H1 (cell line): Measurements from ENCODE around the gene BIVM. TPM values are rescaled to one million over a fixed set of nuclear protein-coding genes. Genes with fewer than 3 reads are reported as not detected.

Experiments
- BACH1 ChIP-seq: IDR thresholded peaks from 2 replicates; pipeline ENCODE4 v1.6.1; 2012; ENCODE audit warnings: low read length, improper control_type of control experiment
- CHD2 ChIP-seq: IDR thresholded peaks from 2 replicates; pipeline ENCODE4 v1.6.1; 2012; ENCODE audit warnings: low read length, improper control_type of control experiment
- CREB1 ChIP-seq: IDR thresholded peaks from 2 replicates; pipeline ENCODE4 v1.6.1; 2012; ENCODE audit warnings: inconsistent platforms
- CTCF ChIP-seq, 3 experiments: IDR thresholded peaks; 1 replicate in 2 of 3; 2 replicates in 1 of 3; pipeline versions ENCODE4 v1.5.1 to v1.6.1; 2011; ENCODE audit warnings: low read length in 3 of 3, mild to moderate bottlenecking in 3 of 3, inconsistent platforms in 2 of 3, low read depth in 1 of 3, moderate library complexity in 1 of 3; ENCODE audit not compliant: insufficient read depth in 1 of 3; ENCODE audit errors: control extremely low read depth in 1 of 3
- E2F6 ChIP-seq: IDR thresholded peaks from 2 replicates; pipeline ENCODE4 v1.6.1; 2012; ENCODE audit warnings: inconsistent platforms
- EGR1 ChIP-seq: IDR thresholded peaks from 2 replicates; pipeline ENCODE4 v1.6.1; 2011; ENCODE audit warnings: low read depth, low read length, borderline replicate concordance
- JUND ChIP-seq: IDR thresholded peaks from 2 replicates; pipeline ENCODE4 v1.6.1; 2011; ENCODE audit warnings: mild to moderate bottlenecking, improper control_type of control experiment, low read length
- KDM5A ChIP-seq: fragments of 200-600 bp; IDR thresholded peaks from 2 replicates; pipeline ENCODE4 v1.7.1; 2012; ENCODE audit warnings: mild to moderate bottlenecking, low read length, inconsistent platforms, mixed read lengths
- PHF8 ChIP-seq: fragments of 200-600 bp; sonication (generic); conservative IDR thresholded peaks from 2 replicates; pipeline ENCODE4 v1.7.1; 2012; ENCODE audit warnings: low read depth, mild to moderate bottlenecking, inconsistent platforms, low read length, moderate library complexity
- POU5F1 ChIP-seq: IDR thresholded peaks from 2 replicates; pipeline ENCODE4 v1.6.1; 2011; ENCODE audit warnings: low read depth, mild to moderate bottlenecking, low read length, moderate library complexity
- RAD21 ChIP-seq, 2 experiments: IDR thresholded peaks in 1 of 2; conservative IDR thresholded peaks in 1 of 2; 2 replicates each; pipeline ENCODE4 v1.6.1; 2011; ENCODE audit warnings: low read depth in 2 of 2, low read length in 2 of 2, improper control_type of control experiment in 1 of 2, inconsistent platforms in 1 of 2, mild to moderate bottlenecking in 1 of 2, moderate library complexity in 1 of 2
- RFX5 ChIP-seq: IDR thresholded peaks from 2 replicates; pipeline ENCODE4 v1.6.1; 2011; ENCODE audit warnings: low read depth, low read length, improper control_type of control experiment, borderline replicate concordance
- SIN3A ChIP-seq, 2 experiments: IDR thresholded peaks in 1 of 2; conservative IDR thresholded peaks in 1 of 2; 2 replicates each; pipeline ENCODE4 v1.6.1; 2011 to 2012; ENCODE audit warnings: low read length in 2 of 2, improper control_type of control experiment in 1 of 2, low read depth in 1 of 2, mild to moderate bottlenecking in 1 of 2
- SUZ12 ChIP-seq: fragments of 200-600 bp; sonication (generic); IDR thresholded peaks from 2 replicates; pipeline ENCODE4 v1.6.1; 2012; ENCODE audit warnings: mild to moderate bottlenecking, inconsistent platforms, low read length, moderate library complexity, mixed read lengths
- USF2 ChIP-seq: IDR thresholded peaks from 2 replicates; pipeline ENCODE4 v1.6.1; 2011; ENCODE audit warnings: low read length, improper control_type of control experiment
- polyA plus RNA-seq, 7 experiments: library from polyadenylated mRNA; depleted of rRNA in 3 of 7; stranded (reverse) in 5 of 7; unstranded in 2 of 7; fragments of >200 nt in 5 of 7; fragments of 200-250 nt in 2 of 7; gene quantifications; 1 replicate in 5 of 7; 2 replicates in 1 of 7; 4 replicates in 1 of 7; pipeline versions ENCODE4 v1.2.1 to v1.2.3, GENCODE V29; 2011 to 2013; ENCODE audit warnings: missing spikeins in 2 of 7, mixed read lengths in 2 of 7
- total RNA-seq: library from RNA; stranded (reverse); fragmentation: NEBNext Ultra II Directional; extraction: Animal tissue kit (Norgen Biotek cat#: 25700); gene quantifications from 2 replicates; pipeline ENCODE4 v1.2.1, GENCODE V29; 2021
- TF ChIP-seq, protein P1 (sequence below): IDR thresholded peaks from 2 replicates; pipeline ENCODE4 v1.6.1; 2012; ENCODE audit warnings: inconsistent platforms

BIVM gene
- total and polyA plus RNA-seq, 2 of the 8 experiments (the other 6 are each of a cell fraction or from before 2014, with no cell fraction given) = 1.8 to 5.5 TPM

DNA sequence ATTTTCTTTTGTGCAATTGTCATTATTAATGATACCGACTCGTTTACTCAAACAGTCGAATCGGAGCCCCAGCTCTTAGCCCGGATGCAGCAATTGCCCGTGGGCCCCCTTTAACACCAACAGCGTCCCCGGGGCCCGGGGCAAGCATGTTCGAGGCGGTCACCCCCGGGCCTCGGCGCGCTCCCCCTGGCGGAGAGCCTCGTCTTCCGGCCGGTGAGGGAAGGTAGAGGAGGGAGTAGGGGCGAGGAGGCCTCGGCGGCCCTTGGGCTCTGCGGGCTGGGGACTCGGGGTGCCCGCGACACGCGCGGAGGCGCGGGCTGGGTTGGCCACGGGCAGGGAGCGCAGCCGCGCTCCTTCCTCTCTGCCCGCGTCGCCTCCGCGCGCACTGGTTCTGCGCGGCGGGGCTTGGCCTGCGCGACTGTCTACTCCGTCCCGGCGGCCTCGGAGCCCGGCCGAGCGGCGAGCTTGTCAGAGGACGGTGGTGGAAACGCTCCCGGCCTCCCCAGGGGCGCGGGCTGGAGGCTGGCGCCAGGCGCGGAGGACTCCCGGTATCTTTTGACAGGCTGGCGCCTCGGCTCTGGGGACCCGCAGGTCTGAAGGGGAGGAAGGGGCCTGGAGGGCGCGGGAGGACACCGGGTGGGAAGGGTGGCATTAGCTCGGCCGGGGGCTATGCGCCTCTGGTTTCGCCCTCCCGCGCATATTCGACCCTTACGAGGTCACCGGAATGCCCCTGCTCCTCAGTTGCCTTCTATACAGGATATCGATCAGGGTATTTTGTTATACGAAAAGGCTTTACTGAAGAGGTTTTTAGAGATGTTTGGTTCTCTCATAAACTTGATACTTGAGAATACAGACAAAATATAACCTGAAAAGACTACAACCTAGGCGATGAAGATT lies 1.5 kb downstream of the BIVM start (continued):
- TF ChIP-seq, protein P1, sequence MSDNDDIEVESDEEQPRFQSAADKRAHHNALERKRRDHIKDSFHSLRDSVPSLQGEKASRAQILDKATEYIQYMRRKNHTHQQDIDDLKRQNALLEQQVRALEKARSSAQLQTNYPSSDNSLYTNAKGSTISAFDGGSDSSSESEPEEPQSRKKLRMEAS = peak; percentile 54
- TF ChIP-seq RFX5 = no peak
- TF ChIP-seq E2F6 = peak; percentile 53; the same call in 1 of the 2 replicates
- no peak for TF ChIP-seq POU5F1
- TF ChIP-seq PHF8 = 0 out of 2 replicates have a peak, but pooled peaks have one; percentile 19
- no peak for TF ChIP-seq KDM5A
- TF ChIP-seq JUND = no peak
- peak; percentile 66 to 79 (median 76) for TF ChIP-seq CTCF (IDR thresholded peaks at IDR 0.05; ENCODE audit: control extremely low read depth in 1 of 3, insufficient read depth in 1 of 3, low read depth in 1 of 3, low read length in 3 of 3)
- 0 out of 2 replicates have a peak, but pooled peaks have one; percentile 37 for TF ChIP-seq CHD2
- no peak for TF ChIP-seq CREB1
- peak; percentile 48 to 58; a peak in 3 of 4 replicates for TF ChIP-seq RAD21 (IDR thresholded peaks at IDR 0.05 in 1 of 2, conservative IDR thresholded peaks at IDR 0.05 in 1 of 2; ENCODE audit: low read depth in 2 of 2, low read length in 2 of 2)
- no peak for TF ChIP-seq EGR1
- no peak for TF ChIP-seq SUZ12
- TF ChIP-seq BACH1 = 0 out of 2 replicates have a peak, but pooled peaks have one; percentile 6
- no peak for TF ChIP-seq USF2
- peak in 1 of 2 experiments; percentile 88; a peak in 2 of 4 replicates for TF ChIP-seq SIN3A (conservative IDR thresholded peaks at IDR 0.05 in 1 of 2, IDR thresholded peaks at IDR 0.05 in 1 of 2; ENCODE audit: low read depth in 1 of 2, low read length in 2 of 2)
- TF ChIP-seq, all 59 proteins: peak for 13
